GM12892 (cell line): Measurements from ENCODE around the gene PDE6B.

Source experiments
- POLR2A ChIP-seq: IDR thresholded peaks from 2 replicates; pipeline ENCODE4 v1.6.1; 2011; ENCODE audit warnings: low read depth, low read length, control low read depth
- POLR2AphosphoS5 ChIP-seq: IDR thresholded peaks from 2 replicates; pipeline ENCODE4 v1.6.1; 2011; ENCODE audit warnings: low read depth, low read length, control low read depth
- TAF1 ChIP-seq: IDR thresholded peaks from 2 replicates; pipeline ENCODE4 v1.6.1; 2011; ENCODE audit warnings: low read depth, mild to moderate bottlenecking, control low read depth, low read length, borderline replicate concordance

- TF ChIP-seq POLR2A (no peak), POLR2AphosphoS5 (no peak), TAF1 (no peak)
These were observed 35.0 kb upstream of the PDE6B start for GRCh38 chr4:590313-590841.
